ENCODE results near the gene ZBTB16.

Gene ZBTB16

DNA sequence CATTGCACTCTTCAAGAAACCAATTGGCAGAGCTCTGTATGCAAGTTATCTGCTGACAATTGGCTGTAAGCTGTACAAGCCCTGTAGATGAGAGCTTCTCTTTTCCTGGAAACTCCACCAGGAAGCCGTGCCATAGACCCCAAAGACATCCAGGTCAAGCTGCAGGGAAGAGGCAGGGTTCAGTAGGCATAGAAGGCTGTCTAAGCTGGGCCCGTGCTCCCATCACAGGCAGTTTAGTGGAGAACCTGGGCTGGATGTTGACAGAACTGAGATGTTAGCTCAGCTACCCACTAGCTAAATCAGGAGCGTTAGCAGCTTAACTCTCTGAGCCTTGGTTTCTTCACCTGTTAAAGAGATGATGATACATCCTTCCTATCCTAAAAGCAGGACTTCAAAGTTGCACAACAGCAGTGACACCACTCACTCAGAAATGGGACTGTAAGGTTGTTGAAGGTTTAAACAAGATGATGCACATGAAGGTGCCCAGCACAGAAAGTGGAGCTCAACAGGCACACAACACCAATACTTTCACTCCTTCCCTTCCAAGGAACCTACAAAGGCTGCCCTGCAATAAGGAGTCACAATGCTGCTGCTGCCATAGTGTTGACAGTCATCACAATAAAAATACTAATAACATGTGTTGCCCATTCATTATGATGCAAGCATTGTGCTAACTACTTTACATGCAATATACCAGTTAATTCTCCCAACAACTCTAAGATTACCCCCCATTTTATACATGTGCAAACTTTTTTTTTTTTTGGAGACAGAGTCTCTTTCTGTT is 115.4 kb downstream of the ZBTB16 start:
- TF ChIP-seq CTCF (IDR thresholded peaks at IDR 0.05) (no peak), ZFX (IDR thresholded peaks at IDR 0.05; ENCODE audit: borderline replicate concordance) (no peak)
- peak overlapping the region; percentile 98 for H3K27ac ChIP-seq

GRCh38 chr11:114175706-114176105 is 116.2 kb downstream of the ZBTB16 start:
- TF ChIP-seq CTCF (IDR thresholded peaks at IDR 0.05) (no peak), ZFX (IDR thresholded peaks at IDR 0.05; ENCODE audit: borderline replicate concordance) (no peak)
- peak overlapping the region; percentile 98 for H3K27ac ChIP-seq

GRCh38 chr11:114176321-114176720 is 116.8 kb downstream of the ZBTB16 start:
- no peak for TF ChIP-seq ZFX (IDR thresholded peaks at IDR 0.05; ENCODE audit: borderline replicate concordance)
- no peak for TF ChIP-seq CTCF (IDR thresholded peaks at IDR 0.05)
- peak overlapping the region; percentile 98 for H3K27ac ChIP-seq

DNA sequence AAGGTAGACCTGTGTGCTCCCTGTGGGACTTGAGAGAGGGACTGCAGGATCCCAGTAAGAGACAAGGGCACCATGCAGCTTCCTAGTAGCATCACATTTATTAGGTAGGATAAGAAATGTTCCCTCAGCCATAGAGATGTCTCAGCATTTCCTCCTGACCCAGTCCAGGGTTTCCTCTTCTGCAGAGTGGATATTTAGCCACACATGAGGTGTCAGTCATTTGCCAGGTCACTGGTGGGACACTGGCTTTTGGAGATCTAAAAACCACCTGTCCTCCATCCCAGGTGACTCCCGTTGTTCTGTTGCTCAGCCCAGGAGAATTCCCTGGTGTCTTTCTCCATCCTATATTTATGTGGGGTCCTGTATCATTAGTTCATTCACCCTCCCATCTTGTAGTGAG is 119.1 kb downstream of the ZBTB16 start:
- TF ChIP-seq ZFX (IDR thresholded peaks at IDR 0.05; ENCODE audit: borderline replicate concordance) (no peak), CTCF (IDR thresholded peaks at IDR 0.05) (no peak)
- H3K27ac ChIP-seq = peak overlapping the region; percentile 98

GRCh38 chr11:114179234-114179941 is 119.9 kb downstream of the ZBTB16 start:
- H3K27ac ChIP-seq = peak overlapping the region; percentile 98
- TF ChIP-seq CTCF (IDR thresholded peaks at IDR 0.05) (no peak), ZFX (IDR thresholded peaks at IDR 0.05; ENCODE audit: borderline replicate concordance) (no peak)

DNA sequence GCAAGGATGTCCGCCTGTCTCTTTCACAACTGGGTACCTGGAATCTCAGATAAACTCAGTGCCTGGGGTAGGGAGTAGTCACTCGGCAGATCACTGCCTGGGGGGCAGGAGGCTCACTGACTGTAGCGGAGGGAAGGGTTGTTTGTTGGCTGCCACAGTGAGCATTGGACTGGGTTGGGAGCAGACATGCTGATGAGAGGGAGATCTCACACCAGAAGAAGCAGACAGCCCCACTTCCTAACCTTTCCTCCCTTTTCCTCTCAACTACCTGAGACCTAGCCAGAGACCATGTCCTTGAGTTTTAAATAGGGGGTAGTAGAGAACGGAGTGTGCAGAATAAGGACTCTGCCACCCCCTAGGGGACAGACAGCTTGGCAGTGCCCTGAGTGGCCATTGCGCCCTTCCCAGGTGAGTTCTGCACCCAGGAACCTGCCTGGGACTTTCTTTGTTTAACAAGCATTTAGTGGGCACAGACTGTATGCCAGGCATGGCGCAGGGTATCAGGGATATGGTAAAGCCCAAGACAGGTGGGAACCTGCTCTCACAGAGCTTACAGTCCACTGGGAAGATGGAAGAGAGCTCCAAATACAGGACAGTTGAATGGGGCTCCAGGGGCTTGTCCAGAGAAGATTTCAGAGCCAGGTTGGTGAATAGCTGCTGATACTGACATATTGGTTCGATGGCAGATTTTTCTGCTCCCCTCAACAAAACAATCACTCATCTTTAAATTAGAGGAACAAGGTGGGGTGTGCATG is 121.0 kb downstream of the ZBTB16 start:
- TF ChIP-seq CTCF (IDR thresholded peaks at IDR 0.05) (peak; percentile 64), ZFX (IDR thresholded peaks at IDR 0.05; ENCODE audit: borderline replicate concordance) (no peak)
- H3K27ac ChIP-seq = peak overlapping the region; percentile 98
